Breast epithelium (tissue), 3 donors: ENCODE results near the gene CROCC2.

Experiments used
- CTCF ChIP-seq, 3 donors: fragments of 450-650 bp; IDR thresholded peaks; one replicate each; pipeline ENCODE4 v1.5.1; 2016 to 2017; ENCODE audit warnings: antibody characterized with exemption in 3 of 3, mild to moderate bottlenecking in 3 of 3, moderate library complexity in 3 of 3
- POLR2A ChIP-seq: fragments of 450-650 bp; IDR thresholded peaks from one replicate; pipeline ENCODE4 v1.6.1; 2016; ENCODE audit warnings: antibody characterized with exemption, mild to moderate bottlenecking, moderate library complexity
- POLR2AphosphoS5 ChIP-seq, 3 donors: sonication (generic); formaldehyde crosslinking; IDR thresholded peaks; one replicate each; pipeline ENCODE4 v1.6.1; 2017; ENCODE audit warnings: antibody characterized with exemption in 3 of 3

- TF ChIP-seq POLR2AphosphoS5 (IDR thresholded peaks at IDR 0.05), result no peak
- no peak for TF ChIP-seq CTCF (IDR thresholded peaks at IDR 0.05)
- no peak for TF ChIP-seq POLR2A
Observed at GRCh38 chr2:240925568-240926515, 19.7 kb downstream of the CROCC2 start.
